Measurements from ENCODE around the gene B3GNT5. TPM values are rescaled to one million over a fixed set of nuclear protein-coding genes. Genes with fewer than 3 reads are reported as not detected.

The B3GNT5 gene
- total and polyA plus RNA-seq, 10 of the 15 experiments (the other 5 are each of a cell fraction or from before 2014, with no cell fraction given), result 0.24 to 1.1 (median 0.48) TPM

- H3K27me3 ChIP-seq (replicated peaks in 1 of 2; ENCODE audit: control insufficient read depth in 2 of 2, insufficient read depth in 2 of 2, low read length in 1 of 2), result no peaks in the 10 kb centered on the region
- CTCF ChIA-PET, result interaction anchor here (0.8 to 1.1 kb wide), 2 partner anchors 73 to 130 kb away, joined by 3 to 4 read pairs; no protein-coding TSS in a partner anchor
- FAIRE-seq, result no peak
- TF ChIP-seq USF1 (IDR thresholded peaks at IDR 0.05; ENCODE audit: borderline replicate concordance, extremely low read length, insufficient read depth, low read depth, low read length) (no peak), CUX1 (IDR thresholded peaks at IDR 0.05; ENCODE audit: insufficient replicate concordance, low read depth, low read length) (no peak), TCF12 (IDR thresholded peaks at IDR 0.05; ENCODE audit: low read depth, low read length) (no peak), ZNF207 (IDR thresholded peaks at IDR 0.05; ENCODE audit: borderline replicate concordance) (no peak), ZNF687 (IDR thresholded peaks at IDR 0.05) (no peak), MXI1 (IDR thresholded peaks at IDR 0.05; ENCODE audit: low read depth, low read length) (no peak), MEF2A (IDR thresholded peaks at IDR 0.05; ENCODE audit: insufficient read depth, low read depth, low read length) (no peak), BACH1 (IDR thresholded peaks at IDR 0.05; ENCODE audit: borderline replicate concordance) (no peak), BCL3 (IDR thresholded peaks at IDR 0.05; ENCODE audit: borderline replicate concordance, insufficient read depth, low read depth, low read length, poor library complexity, severe bottlenecking) (no peak), SUZ12 (IDR thresholded peaks at IDR 0.05; ENCODE audit: unreplicated experiment) (no peak), CHD2 (IDR thresholded peaks at IDR 0.05; ENCODE audit: borderline replicate concordance, low read depth, low read length) (no peak), MTA3 (IDR thresholded peaks at IDR 0.05; ENCODE audit: borderline replicate concordance, low read length) (no peak)
Measured at GRCh38 chr3:183308751-183309150, 55.7 kb downstream of the B3GNT5 start.

More at GRCh38 chr3:183308751-183309150, 55.7 kb downstream of the B3GNT5 start:
- ChIA-PET POLR2A (interaction anchor here (0.9 to 1.4 kb wide), 3 partner anchors 10 to 58 kb away, joined by 3 to 5 read pairs (median 3); no protein-coding TSS in a partner anchor), SMC1A (ENCODE audit: uncharacterized antibody, unreplicated experiment) (interaction anchor here (1.1 to 2.2 kb wide), 4 partner anchors 23 to 124 kb away, joined by 3 to 5 read pairs (median 4); no protein-coding TSS in a partner anchor), RAD21 (ENCODE audit: unreplicated experiment) (interaction anchor here (1.8 kb wide), 1 partner anchor 23 kb away, joined by 12 read pairs; no protein-coding TSS in a partner anchor)
- Histone ChIP-seq H3K36me3 (ENCODE audit: control insufficient read depth in 2 of 2, insufficient read depth in 2 of 2, low read length in 1 of 2) (no peaks in the 10 kb centered on the region), H3K9me3 (replicated peaks; ENCODE audit: control insufficient read depth, insufficient read depth, low read length) (no peaks in the 10 kb centered on the region), H3K4me1 (ENCODE audit: control insufficient read depth, insufficient read depth, low read length) (peaks cover 10% of the 10 kb centered on the region), H3K4me2 (ENCODE audit: control insufficient read depth, insufficient read depth) (no peak overlapping the region), H3K79me2 (ENCODE audit: control insufficient read depth, insufficient read depth, low read length) (no peaks in the 10 kb centered on the region), H3K9ac (ENCODE audit: control insufficient read depth, insufficient read depth, low read length) (no peak overlapping the region), H3K4me3 (no peak overlapping the region), H3K27ac (ENCODE audit: control insufficient read depth, insufficient read depth) (no peak overlapping the region), H2AFZ (ENCODE audit: control insufficient read depth, low read depth, low read length) (no peak overlapping the region), H4K20me1 (ENCODE audit: control insufficient read depth, insufficient read depth) (no peaks in the 10 kb centered on the region)
- intact Hi-C loops (cut with micrococcal nuclease; ENCODE audit: unreplicated experiment) (no loop called here), in situ Hi-C loops (cut with MboI) (no loop called here)
- ATAC-seq (no peak), DNase-seq (ENCODE audit: low read depth, low spot score) (no peak)
- BruUV-seq (replicated peaks), result no TSS peak
- 47% methylated on average over 5 of the region's 5 CpGs for WGBS (ENCODE audit: insufficient coverage, insufficient replicate concordance, low lambda C conversion rate, missing lambda C conversion rate)
